ENCODE measurements around the gene IGSF9B.

Gene IGSF9B

DNA sequence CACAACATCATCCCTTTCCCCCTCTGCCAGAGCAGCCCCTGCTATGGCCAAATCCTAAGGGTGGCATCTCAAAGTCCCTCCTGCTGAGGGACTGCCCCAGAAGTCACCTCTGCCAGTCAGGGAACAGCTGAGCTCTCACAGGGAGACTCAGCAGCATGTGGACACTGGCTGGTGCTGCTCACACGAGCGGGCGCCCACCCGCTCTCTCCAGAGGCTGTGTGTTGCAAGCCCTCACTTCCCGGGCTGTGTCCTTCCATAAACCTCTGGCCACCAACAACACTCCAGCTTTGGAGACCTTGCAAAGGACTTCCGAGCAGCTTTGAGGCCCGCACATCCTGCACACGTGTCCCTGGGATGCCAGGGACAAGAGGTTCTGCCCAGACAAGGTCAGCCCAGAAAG, 2.8 kb downstream of the IGSF9B start:
- no peak for DNase-seq (ENCODE audit: low spot score)

DNA sequence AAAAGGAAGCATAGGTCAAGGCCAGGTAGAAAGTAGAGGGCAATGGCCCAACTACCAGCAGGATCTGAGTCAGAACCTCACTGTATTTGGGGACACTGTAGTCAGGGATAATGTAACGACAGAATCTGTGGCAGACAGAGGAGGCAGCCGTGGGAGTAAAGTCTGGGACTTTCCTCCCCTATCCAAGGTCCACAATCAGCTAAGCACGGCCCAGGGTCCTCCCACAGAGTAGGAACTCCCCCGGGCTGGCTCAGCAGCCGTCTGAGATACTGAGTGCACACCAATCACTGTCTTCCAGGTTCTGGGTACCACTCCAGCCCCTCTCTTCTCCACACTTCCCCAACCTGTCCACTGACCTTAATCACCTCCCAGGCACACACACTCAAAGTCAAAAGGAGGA, 3.2 kb downstream of the IGSF9B start:
- no peak for DNase-seq (ENCODE audit: low spot score)

DNA sequence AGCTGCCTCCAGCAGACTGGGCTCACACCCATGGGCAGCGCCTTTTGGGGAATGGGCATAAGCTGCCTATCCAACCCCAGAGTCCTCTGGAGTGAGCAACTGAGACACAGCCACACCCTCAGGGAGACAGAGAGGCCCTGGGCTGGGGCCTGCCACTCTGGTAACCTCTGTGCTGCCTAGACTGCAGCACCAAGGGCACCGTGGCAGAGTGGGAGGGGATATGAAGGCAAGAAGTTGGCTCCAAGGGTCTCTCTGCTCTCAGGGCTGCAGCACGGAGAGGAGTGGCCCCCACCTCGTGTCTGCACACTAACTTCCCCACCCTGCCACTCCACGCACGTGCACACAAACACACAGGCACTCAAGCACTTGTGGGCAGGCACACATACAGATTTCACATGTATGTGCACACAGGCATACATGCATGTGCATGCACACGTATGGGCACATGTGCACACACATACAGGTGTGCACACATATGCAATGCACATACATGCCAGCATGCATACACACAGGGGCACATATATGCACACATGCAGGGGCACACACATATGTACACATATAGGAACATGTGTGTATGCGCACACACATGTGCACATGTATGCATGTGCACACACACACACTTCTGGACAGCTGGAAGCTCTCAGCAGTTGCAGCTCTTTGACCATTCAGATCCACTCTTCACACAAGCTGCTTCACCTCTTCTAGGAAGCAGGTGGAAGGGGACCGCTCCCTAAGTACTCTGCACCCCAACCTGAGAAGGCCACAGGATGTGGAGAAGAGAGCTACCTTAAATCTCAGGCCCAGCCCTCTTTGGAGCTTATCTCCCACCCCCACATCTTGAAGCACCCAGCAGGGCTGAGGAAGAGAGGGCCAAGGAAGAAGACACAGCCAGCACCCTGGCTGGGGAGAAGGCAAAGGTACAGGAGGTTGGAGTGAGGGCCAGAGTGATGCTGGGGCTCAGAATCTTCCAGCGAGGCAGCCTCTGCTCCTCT, 4.3 kb downstream of the IGSF9B start:
- no peak for DNase-seq (ENCODE audit: low spot score)

DNA sequence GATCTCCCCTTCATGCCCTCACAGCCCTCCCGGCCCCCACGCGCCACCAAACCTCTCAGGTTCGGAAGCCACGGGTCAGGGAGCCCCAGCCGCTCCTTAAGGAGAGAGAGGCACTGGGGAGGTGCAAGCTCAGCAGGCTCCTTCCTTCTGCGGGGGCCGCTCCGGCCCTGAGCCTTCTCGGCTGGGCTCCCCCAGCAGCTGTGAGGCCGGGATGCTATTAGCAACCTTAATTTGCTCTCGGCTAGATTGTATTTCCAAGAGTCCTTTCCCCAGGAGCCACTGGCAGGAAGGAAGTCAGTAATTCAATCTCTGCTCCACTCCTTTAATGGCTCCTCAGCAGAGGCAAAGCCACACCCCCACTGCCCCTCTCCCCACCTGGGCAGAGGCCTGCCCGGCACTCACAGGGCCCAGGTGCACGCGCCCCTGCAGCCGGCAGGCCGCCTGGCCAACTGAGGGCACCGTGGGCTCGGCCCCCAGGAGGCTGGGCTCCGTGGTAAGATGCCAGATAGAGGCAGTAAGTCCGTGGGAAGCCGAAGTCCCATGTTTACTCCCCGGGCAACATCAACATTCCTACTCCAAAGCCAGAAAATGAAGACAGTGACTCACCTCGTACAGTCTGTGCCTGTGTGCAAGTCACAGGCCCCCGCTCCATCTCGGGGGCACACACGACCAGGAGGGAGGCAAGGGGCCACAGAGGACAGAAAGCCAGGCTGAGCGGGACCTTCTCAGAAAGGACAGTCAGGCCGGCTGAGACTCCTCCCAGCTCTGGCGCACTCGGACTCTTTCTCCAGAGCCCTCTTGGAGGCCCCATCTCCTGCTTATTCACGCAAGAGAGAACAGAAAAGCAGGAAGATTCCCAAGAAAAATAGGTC, 5.2 kb downstream of the IGSF9B start:
- DNase-seq (ENCODE audit: low spot score): peak; percentile 83

DNA sequence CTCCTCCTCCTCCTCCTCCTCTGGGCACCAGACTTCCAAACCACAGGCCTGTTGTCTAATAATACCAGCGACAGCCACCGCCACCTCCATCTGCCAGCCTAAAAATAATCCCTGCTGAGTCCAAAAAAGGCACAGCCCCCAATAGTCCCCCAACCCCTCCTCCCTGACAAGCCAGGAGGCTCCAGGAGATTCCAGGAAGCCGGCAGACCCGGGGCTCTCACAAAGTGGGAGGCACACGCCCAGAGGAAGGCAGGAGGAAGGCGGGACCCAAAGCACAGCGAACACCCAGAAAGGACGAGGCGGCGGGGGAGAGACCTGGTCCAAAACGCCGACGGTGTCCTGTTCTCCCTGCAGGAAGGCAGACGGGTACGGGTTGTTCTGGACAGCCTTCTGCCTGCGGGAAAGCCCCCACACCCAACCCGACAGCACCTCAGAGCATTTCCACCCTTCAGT, 5.9 kb downstream of the IGSF9B start:
- no peak for DNase-seq (ENCODE audit: low spot score)

DNA sequence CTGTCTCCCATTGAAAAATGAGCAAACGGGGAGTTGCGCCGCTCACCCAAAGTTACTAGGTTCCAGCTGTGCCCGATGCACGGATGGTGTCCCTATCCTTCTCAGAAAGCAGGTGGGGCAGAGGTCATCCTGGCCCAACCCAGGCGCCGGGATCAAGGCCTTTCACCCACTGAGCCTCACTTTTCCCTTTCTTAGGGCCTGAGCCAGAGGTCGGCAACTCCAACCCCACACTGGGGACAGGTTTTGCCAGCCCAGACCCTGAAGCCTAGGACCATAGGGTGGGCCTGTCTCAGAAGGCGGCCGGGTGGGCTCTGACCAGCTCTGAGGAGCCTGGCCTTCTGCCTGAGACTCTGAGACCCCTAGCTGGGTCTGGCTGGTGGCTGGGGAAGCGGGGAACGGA, 6.3 kb downstream of the IGSF9B start:
- no peak for DNase-seq (ENCODE audit: low spot score)

DNA sequence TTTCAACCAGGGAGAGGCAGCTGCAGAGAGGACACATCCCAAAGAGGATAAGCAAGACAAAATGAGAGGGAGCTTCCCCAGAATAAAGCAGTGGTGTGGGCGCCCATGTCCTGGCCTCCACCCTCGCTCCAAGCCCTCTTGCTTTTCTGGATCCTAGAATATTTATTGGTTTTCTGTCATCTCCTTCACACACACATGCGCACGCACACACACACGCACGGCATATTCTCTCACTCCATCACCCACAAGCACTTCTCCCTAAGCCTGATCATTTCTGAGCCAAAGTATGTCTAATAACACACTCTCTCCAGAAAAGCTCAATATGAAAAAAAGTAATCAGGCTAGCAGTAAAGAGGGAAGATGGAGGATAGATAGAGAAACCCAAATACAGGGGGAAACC, 7.6 kb downstream of the IGSF9B start:
- no peak for DNase-seq (ENCODE audit: low spot score)

DNA sequence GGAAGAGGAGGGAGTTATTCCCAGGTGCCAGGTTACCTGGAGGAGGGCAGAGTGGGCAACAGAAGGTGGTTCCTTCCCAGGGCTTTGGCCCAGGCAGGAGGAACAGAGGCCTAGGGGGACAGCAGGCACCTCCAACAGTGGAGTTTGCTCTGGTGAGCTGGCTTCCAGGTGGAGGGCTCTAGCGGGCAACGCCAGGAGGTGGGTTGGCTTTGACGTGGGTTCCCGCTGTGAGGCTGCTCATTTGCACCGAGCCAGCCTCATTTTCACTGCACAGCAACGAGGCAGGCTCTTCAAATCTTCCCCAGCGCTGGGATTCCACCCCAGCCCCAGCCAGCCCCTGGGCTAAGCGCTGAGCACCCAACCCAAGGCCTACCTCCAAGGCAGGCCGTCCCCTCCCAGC, 8.1 kb downstream of the IGSF9B start:
- DNase-seq (ENCODE audit: low spot score): no peak

DNA sequence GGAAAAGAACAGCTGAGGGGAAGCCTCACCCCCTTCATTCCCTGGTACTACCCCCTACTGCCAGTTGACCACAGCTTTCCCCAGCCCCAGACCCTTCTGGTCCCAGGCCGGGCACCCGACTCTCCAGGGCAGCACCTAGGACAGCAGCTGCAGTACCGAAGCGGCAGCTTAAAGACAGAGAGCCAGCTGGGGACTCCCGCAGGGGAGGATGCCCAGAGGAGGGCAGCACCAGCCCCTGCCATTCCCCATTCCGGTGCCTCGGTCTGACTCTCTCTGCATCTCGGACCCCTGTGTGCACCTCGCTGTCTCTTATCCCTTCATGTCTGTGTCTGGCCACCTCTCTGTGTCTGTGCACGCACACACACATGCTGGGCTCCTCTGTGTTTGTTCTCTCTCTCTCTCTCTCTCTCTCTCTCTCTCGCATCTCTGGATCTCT, 9.4 kb downstream of the IGSF9B start:
- DNase-seq (ENCODE audit: low spot score): peak; percentile 88

DNA sequence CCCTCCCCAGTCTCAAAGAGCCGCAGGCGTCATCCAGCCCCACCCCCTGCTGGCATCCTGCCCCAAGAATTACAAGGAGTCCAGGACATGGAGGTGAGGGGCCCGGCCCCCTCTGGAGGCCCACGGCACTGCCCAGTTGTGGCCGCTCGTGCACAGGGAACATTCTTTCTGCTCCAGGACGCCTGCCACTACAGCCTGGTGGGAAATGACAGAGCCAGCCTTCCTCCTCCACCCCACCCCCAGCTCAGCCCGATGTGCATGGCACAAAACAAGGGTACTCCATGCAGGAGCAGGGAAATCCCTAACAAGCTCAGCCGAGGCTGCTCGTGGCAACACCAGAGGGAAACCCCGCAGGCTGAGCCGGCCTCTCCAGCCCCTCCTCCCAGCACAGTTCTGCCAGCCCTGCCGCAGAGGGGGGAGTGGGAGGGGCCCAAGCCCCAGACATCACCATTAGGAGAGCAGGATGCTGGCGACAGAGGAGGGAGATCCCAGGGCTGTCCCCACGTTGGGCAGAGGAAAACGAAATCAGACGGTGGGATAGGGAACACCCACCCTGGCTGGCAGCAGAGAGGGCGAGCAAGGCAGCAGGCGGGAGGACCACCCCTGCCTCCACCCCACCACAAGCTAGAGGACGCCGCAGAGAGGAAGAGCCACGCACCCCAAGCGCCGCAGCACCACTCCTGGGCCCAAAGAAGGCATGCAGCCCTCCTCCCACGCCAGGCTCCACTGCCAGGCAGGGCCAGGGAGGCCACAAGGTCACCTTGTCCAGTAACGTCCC, 10.0 kb downstream of the IGSF9B start:
- no peak for DNase-seq (ENCODE audit: low spot score)

DNA sequence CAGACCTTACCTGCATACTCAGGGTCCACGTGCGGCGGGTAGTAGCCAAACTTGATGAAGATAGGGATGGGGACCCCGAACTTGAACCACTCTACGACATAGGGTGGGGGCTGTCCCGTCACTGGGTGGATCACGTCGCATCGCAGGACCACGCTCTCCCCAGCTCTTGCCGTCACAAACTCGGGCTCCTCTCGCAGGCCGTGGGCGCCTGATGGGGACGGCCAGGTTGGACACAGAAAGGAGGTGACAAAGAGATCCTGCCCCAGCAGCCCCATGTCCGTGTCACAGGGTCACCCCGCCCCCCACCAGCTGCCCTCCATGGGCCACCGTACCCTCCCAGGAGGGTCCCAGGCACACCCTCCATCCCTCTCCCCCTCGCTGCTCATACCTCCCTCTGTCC, 10.7 kb downstream of the IGSF9B start:
- no peak for DNase-seq (ENCODE audit: low spot score)

GRCh38 chr11:133945087-133945974, 11.4 kb downstream of the IGSF9B start:
- DNase-seq (ENCODE audit: low spot score): peak; percentile 51

- DNase-seq (ENCODE audit: low spot score): no peak
These were observed 12.6 kb downstream of the IGSF9B start for GRCh38 chr11:133943950-133944698.

DNA sequence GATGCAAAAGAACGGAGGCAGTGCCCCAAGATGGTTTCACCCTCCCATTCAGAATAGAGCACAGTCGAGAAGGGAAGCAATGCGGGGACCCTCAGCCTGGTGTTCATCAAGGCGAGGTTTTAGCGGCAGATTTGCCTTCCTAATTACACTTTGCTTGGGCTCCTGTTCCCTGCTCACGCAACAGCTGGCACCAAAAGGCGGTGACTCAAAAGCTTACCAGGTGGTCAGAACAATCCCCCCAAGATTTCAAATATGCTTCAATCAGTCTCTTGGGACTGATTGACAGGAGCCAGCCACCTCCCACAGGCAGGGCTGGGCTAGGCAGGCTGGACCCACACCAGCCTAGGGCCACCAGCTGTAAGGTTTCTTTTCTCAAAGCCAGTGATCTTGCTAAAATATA, 14.2 kb downstream of the IGSF9B start:
- DNase-seq (ENCODE audit: low spot score): no peak

GRCh38 chr11:133941546-133941945, 15.2 kb downstream of the IGSF9B start:
- DNase-seq (ENCODE audit: low spot score): no peak

DNA sequence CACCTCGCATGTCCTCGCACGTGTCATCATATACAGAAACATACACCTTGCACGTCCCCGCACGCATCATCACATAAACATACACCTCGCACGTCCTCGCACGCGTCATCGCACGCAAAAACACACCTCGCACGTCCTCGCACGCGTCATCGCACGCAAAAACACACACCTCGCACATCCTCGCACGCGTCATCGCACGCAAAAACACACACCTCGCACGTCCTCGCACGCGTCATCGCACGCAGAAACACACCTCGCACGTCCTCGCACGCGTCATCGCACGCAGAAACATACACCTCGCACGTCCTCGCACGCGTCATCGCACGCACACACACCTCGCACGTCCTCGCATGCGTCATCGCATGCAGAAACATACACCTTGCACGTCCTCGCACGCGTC, 16.7 kb downstream of the IGSF9B start:
- DNase-seq (ENCODE audit: low spot score): no peak

- no peak for DNase-seq (ENCODE audit: low spot score)
These were observed 17.2 kb downstream of the IGSF9B start for GRCh38 chr11:133939558-133939957.

DNA sequence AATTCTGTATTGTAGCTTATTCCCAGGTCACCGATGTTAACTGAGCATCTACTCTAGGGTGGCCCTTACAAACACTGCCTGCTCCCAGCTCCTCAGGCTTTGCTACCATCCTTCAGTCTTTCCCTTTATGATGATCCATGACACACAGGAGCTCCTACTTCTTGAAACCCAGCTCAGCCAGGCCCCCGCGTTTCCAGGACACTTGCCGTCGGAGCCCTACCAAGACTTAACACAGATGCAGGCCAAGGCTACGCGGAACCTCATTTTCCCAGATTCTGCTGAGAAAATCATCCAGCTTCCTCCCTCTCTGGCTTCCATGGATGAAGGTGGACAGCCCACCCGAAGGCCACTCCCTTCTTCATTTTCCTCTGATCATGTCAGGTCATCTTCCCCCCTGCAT, 18.6 kb downstream of the IGSF9B start:
- no peak for DNase-seq (ENCODE audit: low spot score)

DNA sequence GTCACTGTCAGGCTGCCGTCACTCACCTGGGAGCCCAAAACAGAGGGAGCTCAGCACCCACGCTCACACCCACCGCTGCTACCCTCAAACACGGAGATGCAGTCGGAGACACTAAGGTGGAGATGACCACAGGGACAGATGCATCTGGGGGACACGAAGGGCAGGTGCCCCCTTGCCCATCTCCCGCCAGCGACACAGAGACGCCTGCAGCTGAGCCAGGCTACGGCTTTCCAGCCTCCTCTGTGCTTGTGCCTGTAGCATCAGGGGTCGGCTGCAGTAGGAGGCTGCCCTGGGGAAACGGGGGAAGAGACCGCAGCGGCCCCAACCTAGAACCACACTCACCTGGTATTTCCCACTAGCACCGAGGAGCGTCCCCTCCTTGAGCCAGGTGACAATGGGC, 19.3 kb downstream of the IGSF9B start:
- no peak for DNase-seq (ENCODE audit: low spot score)

DNA sequence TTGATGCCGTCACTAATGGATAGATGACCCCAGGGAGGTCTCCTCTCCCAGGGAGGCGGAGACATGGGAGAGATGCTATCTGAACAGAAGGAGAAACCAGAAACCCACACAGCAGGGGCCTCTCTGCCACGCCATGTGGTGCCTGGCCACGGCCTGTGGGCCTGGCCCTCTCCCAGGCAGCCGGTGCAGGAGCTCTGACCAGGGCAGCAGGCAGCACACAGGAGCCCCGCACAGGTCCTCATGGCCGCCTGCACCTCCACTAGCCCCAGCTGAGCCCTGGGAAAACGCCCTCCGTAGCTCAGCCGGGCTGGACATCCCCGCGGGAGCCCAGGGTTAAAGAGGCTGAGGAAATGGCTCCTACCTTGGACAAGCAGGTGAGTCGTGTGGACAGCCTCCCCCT, 19.8 kb downstream of the IGSF9B start:
- no peak for DNase-seq (ENCODE audit: low spot score)
